Ovary (tissue), 9 donors: ENCODE measurements around the gene EXOSC7. TPM values are rescaled to one million over a fixed set of nuclear protein-coding genes. Genes with fewer than 3 reads are reported as not detected.
"Not testable (repeated sequence)": the region's sequence is repeated elsewhere in the genome, so short reads cannot be mapped to it uniquely, and the experiment has no call there.

Experiments used
- DNase-seq, 5 donors: peaks; one replicate each; pipeline ENCODE4 v3.0.0-alpha.2; 2019 to 2020
- H3K27ac ChIP-seq, 2 donors: fragments of 200-600 bp; one replicate each; pipeline versions ENCODE4 v1.5.1 to v1.8.0; 2019 to 2022
- H3K27me3 ChIP-seq: fragments of 200-600 bp; one replicate; pipeline ENCODE4 v1.8.0; 2022
- H3K36me3 ChIP-seq: fragments of 200-600 bp; sonication (generic); one replicate; pipeline ENCODE4 v1.5.1; 2019
- H3K4me1 ChIP-seq: one replicate; pipeline ENCODE4 v1.8.1; 2013; ENCODE audit warnings: mild to moderate bottlenecking, moderate library complexity; ENCODE audit not compliant: insufficient read depth
- H3K4me3 ChIP-seq: fragments of 200-600 bp; sonication (generic); one replicate; pipeline ENCODE4 v1.5.1; 2017
- H3K9me3 ChIP-seq, 2 donors: fragments of 200-600 bp in 1 of 2; sonication (generic) in 1 of 2; one replicate each; pipeline versions ENCODE4 v1.5.1 to v1.8.1; 2013 to 2019; ENCODE audit warnings: mild to moderate bottlenecking in 1 of 2, moderate library complexity in 1 of 2
- CTCF ChIP-seq, 3 donors: fragments of 450-650 bp in 2 of 3; fragments of 200-600 bp in 1 of 3; IDR thresholded peaks; one replicate each; pipeline versions ENCODE4 v1.5.1 to v1.8.0; 2016 to 2022; ENCODE audit warnings: antibody characterized with exemption in 3 of 3, mild to moderate bottlenecking in 1 of 3
- EP300 ChIP-seq: sonication (generic); formaldehyde crosslinking; IDR thresholded peaks from one replicate; pipeline ENCODE4 v1.6.1; 2017; ENCODE audit warnings: antibody characterized with exemption
- POLR2A ChIP-seq: fragments of 450-650 bp; IDR thresholded peaks from one replicate; pipeline ENCODE4 v1.6.1; 2017; ENCODE audit warnings: antibody characterized with exemption, mild to moderate bottlenecking, moderate library complexity
- WGBS, 3 donors: extraction: QIAGEN DNeasy Blood & Tissue Kit in 1 of 3; methylation state at CpG; one replicate each; pipeline versions ENCODE4 v1.1.5 to v1.1.7; 2013 to 2017; 5-methylcytosine and 5-hydroxymethylcytosine counted together
- intact Hi-C, 4 donors: fragments of 100-400 bp; cut with DNase I; formaldehyde crosslinking; loops; one replicate each; pipeline versions ENCODE4 v1.11.0 to v1.15.1; 2022 to 2023
- polyA plus RNA-seq, 2 donors: library from polyadenylated mRNA; stranded (reverse); fragments of 200-250 nt in 1 of 2; fragments of 350-450 nt in 1 of 2; fragmentation: Illumina TruSeq in 1 of 2; extraction: RNeasy Lipid Tissue Mini Kit (QIAGEN cat#74804) in 1 of 2; gene quantifications; one replicate each; pipeline ENCODE4 v1.2.3, GENCODE V29; 2013 to 2014
- total RNA-seq, 7 donors: library from RNA; depleted of rRNA in 2 of 7; stranded (reverse); fragments of >200 nt in 2 of 7; fragmentation: NEBNext Ultra II Directional in 3 of 7; extraction: Animal tissue kit (Norgen Biotek cat#: 25700) in 3 of 7; gene quantifications; one replicate each; pipeline versions ENCODE4 v1.1.0 to v1.2.4, GENCODE V29; 2016 to 2023
- donor health status: DM: no; HTN: no; CAD: no; lungs with moderate emphysema.
- donor health status: DM: no; HTN: no; CAD: no.
- donor health status: Bipolar disorder and iron deficiency.
- donor health status: DM: yes; HTN: yes; CAD: no.
- donor health status: DM: no; HTN: no; CAD: no.
- donor health status: DM: yes; HTN: yes; CAD: no.

Gene EXOSC7
- total and polyA plus RNA-seq, 9 donors, result 28.3 to 39.3 (median 35.4) TPM

- Histone ChIP-seq H3K9me3 (no peaks in the 10 kb centered on the region), H3K4me1 (peaks cover 5% of the 10 kb centered on the region), H3K4me3 (no peak overlapping the region), H3K27me3 (no peaks in the 10 kb centered on the region), H3K36me3 (no peaks in the 10 kb centered on the region), H3K27ac (no peak overlapping the region)
- no peak for DNase-seq
- TF ChIP-seq POLR2A (no peak), EP300 (no peak), CTCF (IDR thresholded peaks at IDR 0.05) (no peak)
- 91 to 93% (median 92%) methylated on average over 4 of the region's 4 CpGs for WGBS, 3 donors
- intact Hi-C loops, result no loop called here
Measured at GRCh38 chr3:44981751-44982150, 5.7 kb downstream of the EXOSC7 start.

GRCh38 chr3:44982817-44983216, 6.8 kb downstream of the EXOSC7 start:
- no peak overlapping the region for H3K27ac ChIP-seq
- no peak for DNase-seq
- TF ChIP-seq POLR2A (no peak), EP300 (no peak), CTCF (IDR thresholded peaks at IDR 0.05) (no peak)
- no peak overlapping the region for H3K4me3 ChIP-seq
- H3K9me3 ChIP-seq, result no peaks in the 10 kb centered on the region
- WGBS, 3 donors, result 90 to 92% (median 92%) methylated on average over 3 of the region's 3 CpGs
- H3K36me3 ChIP-seq, result no peaks in the 10 kb centered on the region
- intact Hi-C loops, result no loop called here
- H3K27me3 ChIP-seq, result no peaks in the 10 kb centered on the region
- H3K4me1 ChIP-seq, result peaks cover 4% of the 10 kb centered on the region

- intact Hi-C loops, result no loop called here
Measured at GRCh38 chr3:44983484-44983941, 7.5 kb downstream of the EXOSC7 start.

GRCh38 chr3:44984335-44984734, 8.3 kb downstream of the EXOSC7 start:
- H3K27me3 ChIP-seq, result no peaks in the 10 kb centered on the region
- H3K27ac ChIP-seq, result no peak overlapping the region
- no peaks in the 10 kb centered on the region for H3K36me3 ChIP-seq
- peaks cover 2% of the 10 kb centered on the region for H3K4me1 ChIP-seq
- 95 to 97% (median 96%) methylated on average over 2 of the region's 2 CpGs for WGBS, 3 donors
- intact Hi-C loops, result no loop called here
- no peak for DNase-seq
- H3K4me3 ChIP-seq, result no peak overlapping the region
- no peaks in the 10 kb centered on the region for H3K9me3 ChIP-seq
- TF ChIP-seq POLR2A (no peak), CTCF (IDR thresholded peaks at IDR 0.05) (no peak), EP300 (no peak)

More at GRCh38 chr3:44983484-44983941, 7.5 kb downstream of the EXOSC7 start:
- TF ChIP-seq CTCF (IDR thresholded peaks at IDR 0.05), result no peak
- no peak for TF ChIP-seq EP300
- TF ChIP-seq POLR2A, result no peak
- H3K4me1 ChIP-seq, result peaks cover 4% of the 10 kb centered on the region
- H3K27me3 ChIP-seq, result no peaks in the 10 kb centered on the region
- no peaks in the 10 kb centered on the region for H3K9me3 ChIP-seq
- DNase-seq, result no peak
- H3K36me3 ChIP-seq, result no peaks in the 10 kb centered on the region
- WGBS, 3 donors, result 44 to 55% (median 48%) methylated on average over 1 of the region's 1 CpG
- no peak overlapping the region for H3K27ac ChIP-seq
- no peak overlapping the region for H3K4me3 ChIP-seq

GRCh38 chr3:44986330-44986729, 10.3 kb downstream of the EXOSC7 start:
- 95 to 98% (median 97%) methylated on average over 14 of the region's 14 CpGs for WGBS, 3 donors
- DNase-seq, H3K27ac ChIP-seq, H3K4me3 ChIP-seq, intact Hi-C loops, H3K9me3 ChIP-seq, H3K27me3 ChIP-seq, H3K4me1 ChIP-seq, H3K36me3 ChIP-seq: not testable (repeated sequence)
